Hepatocyte (in vitro differentiated cells): ENCODE data around the gene PEAK1. TPM values are rescaled to one million over a fixed set of nuclear protein-coding genes. Genes with fewer than 3 reads are reported as not detected.

Source experiments
- DNase-seq: peaks from one replicate; pipeline ENCODE4 v3.0.0-alpha.2; 2016; ENCODE audit warnings: low spot score
- H2AFZ ChIP-seq: fragments of 200-600 bp; sonication (generic); 2 replicates; pipeline ENCODE4 v1.6.0; 2016; ENCODE audit warnings: antibody characterized with exemption, mild to moderate bottlenecking
- H3K27ac ChIP-seq: fragments of 200-600 bp; sonication (generic); 2 replicates; pipeline ENCODE4 v1.5.1; 2016; ENCODE audit warnings: mild to moderate bottlenecking
- H3K27me3 ChIP-seq: fragments of 200-600 bp; sonication (generic); 2 replicates; pipeline ENCODE4 v1.6.1; 2016
- H3K36me3 ChIP-seq: fragments of 200-600 bp; sonication (generic); replicated peaks from 2 replicates; pipeline ENCODE4 v1.5.1; 2016; ENCODE audit warnings: low read depth; ENCODE audit not compliant: insufficient read depth
- H3K4me1 ChIP-seq: fragments of 200-600 bp; sonication (generic); 2 replicates; pipeline ENCODE4 v1.5.1; 2016; ENCODE audit warnings: mild to moderate bottlenecking, moderate library complexity; ENCODE audit not compliant: insufficient read depth
- H3K4me2 ChIP-seq: fragments of 200-600 bp; sonication (generic); 2 replicates; pipeline ENCODE4 v1.6.0; 2016
- H3K4me3 ChIP-seq: fragments of 200-600 bp; sonication (generic); 2 replicates; pipeline ENCODE4 v1.5.1; 2016; ENCODE audit warnings: mild to moderate bottlenecking
- H3K79me2 ChIP-seq: fragments of 200-600 bp; sonication (generic); 2 replicates; pipeline ENCODE4 v1.6.0; 2017; ENCODE audit warnings: mild to moderate bottlenecking
- H3K9me2 ChIP-seq: fragments of 200-600 bp; sonication (generic); replicated peaks from 2 replicates; pipeline ENCODE4 v1.6.0; 2017; ENCODE audit warnings: mild to moderate bottlenecking; ENCODE audit not compliant: insufficient read depth
- H3K9me3 ChIP-seq: fragments of 200-600 bp; sonication (generic); 2 replicates; pipeline ENCODE4 v1.5.1; 2016; ENCODE audit warnings: low read depth, mild to moderate bottlenecking
- H4K20me1 ChIP-seq: fragments of 200-600 bp; sonication (generic); 2 replicates; pipeline ENCODE4 v1.6.0; 2016; ENCODE audit warnings: mild to moderate bottlenecking; ENCODE audit not compliant: insufficient read depth, poor library complexity, severe bottlenecking
- EZH2 ChIP-seq: fragments of 200-600 bp; sonication (generic); IDR thresholded peaks from 2 replicates; pipeline ENCODE4 v1.6.1; 2016; ENCODE audit warnings: antibody characterized with exemption, mild to moderate bottlenecking, borderline replicate concordance
- EZH2phosphoT487 ChIP-seq: fragments of 200-600 bp; sonication (generic); IDR thresholded peaks from one replicate; pipeline ENCODE4 v1.6.1; 2018; ENCODE audit warnings: antibody characterized with exemption, mild to moderate bottlenecking, low read depth, moderate library complexity; ENCODE audit not compliant: unreplicated experiment, severe bottlenecking
- WGBS: methylation state at CpG from one replicate; pipeline ENCODE4 v1.1.6; 2016; ENCODE audit warnings: low lambda C conversion rate; ENCODE audit errors: missing lambda C conversion rate; 5-methylcytosine and 5-hydroxymethylcytosine counted together
- polyA plus RNA-seq: library from polyadenylated mRNA; unstranded; fragments of >200 nt; fragmentation: Nextera tagmentation; extraction: Ambion mirVana; gene quantifications from 2 replicates; pipeline ENCODE4 v1.2.1, GENCODE V29; 2016
- total RNA-seq: library from RNA; depleted of rRNA; stranded (reverse); fragments of >200 nt; gene quantifications from 2 replicates; pipeline ENCODE4 v1.2.3, GENCODE V29; 2014
- TF ChIP-seq, protein P1 (sequence below): fragments of 200-600 bp; sonication (generic); IDR thresholded peaks from 2 replicates; pipeline ENCODE4 v1.5.1; 2016; ENCODE audit warnings: antibody characterized with exemption, mild to moderate bottlenecking; ENCODE audit not compliant: poor library complexity

PEAK1 gene
- total and polyA plus RNA-seq, 2 experiments from 2014 or later, result 8.1 to 27.1 TPM

DNA sequence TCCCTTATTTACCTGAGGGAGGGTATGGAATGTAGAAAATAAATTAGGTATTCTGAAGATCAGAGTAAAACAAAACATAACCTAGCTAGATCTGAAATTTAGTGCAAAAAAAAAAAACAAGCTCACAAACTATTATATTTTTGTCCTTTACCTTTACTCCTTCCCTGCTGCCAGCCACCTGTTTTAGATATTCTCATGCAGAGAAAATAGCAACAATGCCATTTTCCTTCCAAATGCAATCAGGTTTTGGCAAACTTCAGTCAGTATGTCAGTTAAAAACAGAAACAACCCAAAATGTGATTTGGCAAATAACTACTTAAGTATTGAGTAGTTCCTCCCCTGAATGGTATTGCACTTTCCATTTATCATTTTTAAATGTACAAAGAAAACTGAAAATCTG lies 35.8 kb downstream of the PEAK1 start:
- Histone ChIP-seq H3K36me3 (no peaks in the 10 kb centered on the region), H3K9me2 (no peaks in the 10 kb centered on the region), H3K4me1 (no peaks in the 10 kb centered on the region), H3K27me3 (no peaks in the 10 kb centered on the region), H2AFZ (no peak overlapping the region), H4K20me1 (peaks cover 42% of the 10 kb centered on the region), H3K79me2 (peaks cover 93% of the 10 kb centered on the region), H3K9me3 (no peaks in the 10 kb centered on the region), H3K4me3 (no peak overlapping the region), H3K4me2 (no peak overlapping the region), H3K27ac (no peak overlapping the region)
- DNase-seq, result no peak
- TF ChIP-seq EZH2phosphoT487 (no peak), EZH2 (no peak)
- TF ChIP-seq, protein P1, sequence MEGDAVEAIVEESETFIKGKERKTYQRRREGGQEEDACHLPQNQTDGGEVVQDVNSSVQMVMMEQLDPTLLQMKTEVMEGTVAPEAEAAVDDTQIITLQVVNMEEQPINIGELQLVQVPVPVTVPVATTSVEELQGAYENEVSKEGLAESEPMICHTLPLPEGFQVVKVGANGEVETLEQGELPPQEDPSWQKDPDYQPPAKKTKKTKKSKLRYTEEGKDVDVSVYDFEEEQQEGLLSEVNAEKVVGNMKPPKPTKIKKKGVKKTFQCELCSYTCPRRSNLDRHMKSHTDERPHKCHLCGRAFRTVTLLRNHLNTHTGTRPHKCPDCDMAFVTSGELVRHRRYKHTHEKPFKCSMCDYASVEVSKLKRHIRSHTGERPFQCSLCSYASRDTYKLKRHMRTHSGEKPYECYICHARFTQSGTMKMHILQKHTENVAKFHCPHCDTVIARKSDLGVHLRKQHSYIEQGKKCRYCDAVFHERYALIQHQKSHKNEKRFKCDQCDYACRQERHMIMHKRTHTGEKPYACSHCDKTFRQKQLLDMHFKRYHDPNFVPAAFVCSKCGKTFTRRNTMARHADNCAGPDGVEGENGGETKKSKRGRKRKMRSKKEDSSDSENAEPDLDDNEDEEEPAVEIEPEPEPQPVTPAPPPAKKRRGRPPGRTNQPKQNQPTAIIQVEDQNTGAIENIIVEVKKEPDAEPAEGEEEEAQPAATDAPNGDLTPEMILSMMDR, result no peak

DNA sequence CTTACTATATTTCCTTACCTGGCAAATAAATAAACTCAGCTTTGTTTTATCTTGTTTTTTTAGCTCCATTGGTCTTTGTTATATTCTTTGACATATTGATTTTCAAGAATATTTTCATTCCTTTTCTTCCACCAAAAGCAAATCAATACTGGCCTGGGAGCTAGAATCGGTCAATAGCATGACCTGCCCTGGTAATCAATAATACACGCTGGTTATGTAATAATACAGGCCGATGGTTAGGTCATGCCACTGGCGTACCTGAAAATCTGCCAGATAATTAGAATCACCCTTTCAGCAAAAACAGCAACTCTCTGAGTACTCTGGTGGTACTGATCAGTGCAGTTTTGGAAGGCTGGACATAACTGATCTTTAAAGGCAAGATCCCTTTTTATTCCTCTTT lies 39.9 kb downstream of the PEAK1 start:
- Histone ChIP-seq H3K4me2 (no peak overlapping the region), H3K9me3 (no peaks in the 10 kb centered on the region), H3K36me3 (no peaks in the 10 kb centered on the region), H3K4me3 (no peak overlapping the region), H3K27ac (no peak overlapping the region), H4K20me1 (peaks cover 11% of the 10 kb centered on the region), H3K79me2 (peaks cover 76% of the 10 kb centered on the region), H3K27me3 (no peaks in the 10 kb centered on the region), H2AFZ (no peak overlapping the region), H3K9me2 (no peaks in the 10 kb centered on the region), H3K4me1 (no peaks in the 10 kb centered on the region)
- DNase-seq, result no peak
- 86% methylated on average over 4 of the region's 4 CpGs for WGBS
- TF ChIP-seq EZH2 (no peak), EZH2phosphoT487 (no peak)
- TF ChIP-seq, protein P1, result no peak

DNA sequence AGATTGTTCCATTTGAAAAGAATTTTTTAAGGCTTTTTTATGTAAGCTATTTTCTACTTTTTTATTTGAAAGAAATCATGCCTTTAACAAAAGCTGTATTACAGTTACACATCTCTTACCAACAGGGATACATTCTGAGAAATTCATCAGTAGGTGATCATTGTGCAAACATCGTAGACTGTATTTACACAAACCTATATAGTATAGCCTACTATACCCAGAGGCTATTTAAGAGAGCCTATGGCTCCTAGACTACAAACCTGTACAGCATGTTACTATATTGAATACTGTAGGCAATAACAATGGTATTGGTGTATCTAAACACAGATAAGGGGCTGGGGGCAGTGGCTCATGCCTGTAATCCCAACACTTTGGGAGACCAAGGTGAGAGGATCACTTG lies 43.1 kb downstream of the PEAK1 start:
- Histone ChIP-seq H4K20me1 (no peaks in the 10 kb centered on the region), H3K9me3 (no peaks in the 10 kb centered on the region)

More for the DNA sequence above, 43.1 kb downstream of the PEAK1 start:
- Histone ChIP-seq H3K36me3 (no peaks in the 10 kb centered on the region), H3K9me2 (no peaks in the 10 kb centered on the region), H3K4me1 (no peaks in the 10 kb centered on the region), H3K4me3 (no peak overlapping the region), H3K27ac (no peak overlapping the region), H3K27me3 (no peaks in the 10 kb centered on the region), H3K79me2 (peaks cover 77% of the 10 kb centered on the region), H2AFZ (no peak overlapping the region), H3K4me2 (no peak overlapping the region)
- TF ChIP-seq EZH2phosphoT487 (no peak), EZH2 (no peak)
- TF ChIP-seq, protein P1, result no peak
- DNase-seq, result no peak
- WGBS, result 85% methylated on average over 1 of the region's 1 CpG
